GM23338 (cell line): Measurements from ENCODE around the gene GLA. TPM values are rescaled to one million over a fixed set of nuclear protein-coding genes. Genes with fewer than 3 reads are reported as not detected.

Experiments used
- ATAC-seq: fragments of 200-7000 bp; cut with Tn5 transposase; 3 replicates; pipeline ENCODE4 v1.9.1; 2020
- DNase-seq: peaks from one replicate; pipeline ENCODE4 v3.0.0-alpha.2; 2015; ENCODE audit warnings: low spot score
- H2AFZ ChIP-seq: fragments of 200-600 bp; sonication (generic); 2 replicates; pipeline ENCODE4 v1.8.0; 2016; ENCODE audit warnings: antibody characterized with exemption, mild to moderate bottlenecking, moderate library complexity
- H3F3A ChIP-seq: fragments of 200-600 bp; sonication (generic); replicated peaks from 2 replicates; pipeline ENCODE4 v1.8.0; 2017; ENCODE audit warnings: antibody characterized with exemption, mixed run types, low read depth
- H3K27ac ChIP-seq: fragments of 200-600 bp; sonication (generic); 2 replicates; pipeline ENCODE4 v1.6.1; 2016; ENCODE audit warnings: low read depth
- H3K27me3 ChIP-seq: fragments of 200-600 bp; sonication (generic); 2 replicates; pipeline ENCODE4 v1.8.0; 2016; ENCODE audit warnings: mild to moderate bottlenecking, mixed run types, moderate library complexity; ENCODE audit not compliant: insufficient read depth
- H3K36me3 ChIP-seq: fragments of 200-600 bp; sonication (generic); 2 replicates; pipeline ENCODE4 v1.8.0; 2016; ENCODE audit warnings: mild to moderate bottlenecking; ENCODE audit not compliant: insufficient read depth
- H3K4me1 ChIP-seq: fragments of 200-600 bp; sonication (generic); 2 replicates; pipeline ENCODE4 v1.8.0; 2016; ENCODE audit warnings: mild to moderate bottlenecking, moderate library complexity; ENCODE audit not compliant: insufficient read depth
- H3K4me2 ChIP-seq: fragments of 200-600 bp; sonication (generic); 2 replicates; pipeline ENCODE4 v1.7.1; 2017; ENCODE audit warnings: mixed run types
- H3K4me3 ChIP-seq: fragments of 200-600 bp; sonication (generic); 2 replicates; pipeline ENCODE4 v1.6.1; 2016; ENCODE audit warnings: mixed run types
- H3K79me2 ChIP-seq: fragments of 200-600 bp; sonication (generic); replicated peaks from 2 replicates; pipeline ENCODE4 v1.8.0; 2017; ENCODE audit warnings: mild to moderate bottlenecking; ENCODE audit not compliant: insufficient read depth
- H3K9me2 ChIP-seq: fragments of 200-600 bp; sonication (generic); 2 replicates; pipeline ENCODE4 v1.8.0; 2017; ENCODE audit not compliant: insufficient read depth
- H4K20me1 ChIP-seq: fragments of 200-600 bp; sonication (generic); replicated peaks from 2 replicates; pipeline ENCODE4 v1.8.0; 2017; ENCODE audit warnings: mild to moderate bottlenecking; ENCODE audit not compliant: insufficient read depth
- H3K27ac Mint-ChIP-seq: 2 replicates; pipeline ENCODE4 v1.8.0; 2020; ENCODE audit warnings: inconsistent platforms, mild to moderate bottlenecking, moderate library complexity, mixed read lengths
- H3K27me3 Mint-ChIP-seq: 3 replicates; pipeline ENCODE4 v1.8.0; 2022; ENCODE audit warnings: low read depth, mild to moderate bottlenecking, moderate library complexity, mixed read lengths, inconsistent platforms; ENCODE audit not compliant: insufficient read depth, poor library complexity
- H3K36me3 Mint-ChIP-seq: 3 replicates; pipeline ENCODE4 v1.8.0; 2021; ENCODE audit warnings: low read depth, mild to moderate bottlenecking, inconsistent platforms, moderate library complexity, mixed read lengths
- H3K4me1 Mint-ChIP-seq: 3 replicates; pipeline ENCODE4 v1.8.0; 2020; ENCODE audit warnings: mild to moderate bottlenecking, inconsistent platforms, mixed read lengths
- H3K4me3 Mint-ChIP-seq: 3 replicates; pipeline ENCODE4 v1.8.0; 2021; ENCODE audit warnings: moderate library complexity, mild to moderate bottlenecking, inconsistent platforms, mixed read lengths
- H3K9me3 Mint-ChIP-seq: 3 replicates; pipeline ENCODE4 v1.8.0; 2020; ENCODE audit warnings: moderate library complexity, mild to moderate bottlenecking, inconsistent platforms, mixed read lengths
- CTCF ChIP-seq, 2 experiments: fragments of 200-600 bp in 1 of 2; sonication (generic) in 1 of 2; conservative IDR thresholded peaks; 2 replicates each; pipeline versions ENCODE4 v1.5.1 to v1.6.1; 2016 to 2017; ENCODE audit warnings: antibody characterized with exemption in 2 of 2, low read depth in 2 of 2, mild to moderate bottlenecking in 2 of 2, moderate library complexity in 1 of 2
- EZH2 ChIP-seq: fragments of 200-600 bp; sonication (generic); IDR thresholded peaks from one replicate; pipeline ENCODE4 v1.8.0; 2017; ENCODE audit warnings: antibody characterized with exemption, mild to moderate bottlenecking, low read depth; ENCODE audit not compliant: unreplicated experiment
- EZH2phosphoT487 ChIP-seq: fragments of 200-600 bp; sonication (generic); IDR thresholded peaks from one replicate; pipeline ENCODE4 v1.8.1; 2018; ENCODE audit warnings: antibody characterized with exemption; ENCODE audit not compliant: unreplicated experiment
- NANOG ChIP-seq: IDR thresholded peaks from 2 replicates; pipeline ENCODE4 v1.6.1; 2016; ENCODE audit warnings: antibody characterized with exemption, borderline replicate concordance
- POLR2AphosphoS5 ChIP-seq: IDR thresholded peaks from 2 replicates; pipeline ENCODE4 v1.6.1; 2016; ENCODE audit warnings: antibody characterized with exemption, low read depth
- STAT1 ChIP-seq: IDR thresholded peaks from one replicate; pipeline ENCODE4 v1.6.1; 2016; ENCODE audit warnings: antibody characterized with exemption; ENCODE audit not compliant: unreplicated experiment
- ZNF114 ChIP-seq: fragments of 250-450 bp; sonication (Bioruptor Pico); IDR thresholded peaks from 2 replicates; pipeline ENCODE4 v1.5.0; 2020; ENCODE audit warnings: mild to moderate bottlenecking, moderate library complexity
- ZNF331 ChIP-seq: fragments of 250-450 bp; sonication (Bioruptor Pico); IDR thresholded peaks from 2 replicates; pipeline ENCODE4 v1.5.0; 2020; ENCODE audit warnings: low read depth, mild to moderate bottlenecking, moderate library complexity
- polyA plus RNA-seq: library from polyadenylated mRNA; unstranded; fragments of >200 nt; fragmentation: Nextera tagmentation; extraction: Ambion mirVana; gene quantifications from 2 replicates; pipeline ENCODE4 v1.2.1, GENCODE V29; 2016
- total RNA-seq: library from RNA; depleted of rRNA; stranded (reverse); fragments of >200 nt; shearing (Covaris generic); gene quantifications from 2 replicates; pipeline ENCODE4 v1.2.3, GENCODE V29; 2014
- TF ChIP-seq, protein P1 (sequence below): IDR thresholded peaks from 2 replicates; pipeline ENCODE4 v1.6.1; 2016; ENCODE audit warnings: antibody characterized with exemption
- TF ChIP-seq, protein P2 (sequence below): fragments of 250-450 bp; sonication (Bioruptor Pico); IDR thresholded peaks from 2 replicates; pipeline ENCODE4 v1.5.0; 2020; ENCODE audit warnings: mild to moderate bottlenecking, moderate library complexity

The GLA gene
- total and polyA plus RNA-seq, 2 experiments from 2014 or later: 34.7 to 44.4 TPM

GRCh38 chrX:101385026-101385684 is 22.6 kb downstream of the GLA start:
- Histone ChIP-seq H3K9me2 (no peaks in the 10 kb centered on the region), H3K36me3 (no peaks in the 10 kb centered on the region), H3K27me3 (no peaks in the 10 kb centered on the region), H3K27ac (no peak overlapping the region), H3K79me2 (no peaks in the 10 kb centered on the region), H3K4me3 (no peak overlapping the region), H3K4me1 (no peaks in the 10 kb centered on the region), H4K20me1 (no peaks in the 10 kb centered on the region), H3K4me2 (no peak overlapping the region), H2AFZ (no peak overlapping the region), H3F3A (no peaks in the 10 kb centered on the region)
- no peak for DNase-seq
- ATAC-seq: no peak
- Mint-ChIP-seq H3K9me3 (no peaks in the 10 kb centered on the region), H3K27ac (no peak overlapping the region; the same call in 1 of the 2 replicates), H3K27me3 (no peaks in the 10 kb centered on the region), H3K36me3 (no peaks in the 10 kb centered on the region), H3K4me3 (no peak overlapping the region), H3K4me1 (peaks cover 9% of the 10 kb centered on the region; the same call in 2 of the 3 replicates)
- TF ChIP-seq EZH2phosphoT487 (no peak), POLR2AphosphoS5 (no peak), ZNF331 (no peak), CTCF (conservative IDR thresholded peaks at IDR 0.05; ENCODE audit: low read depth in 2 of 2) (no peak), ZNF114 (no peak), EZH2 (no peak), STAT1 (no peak), NANOG (no peak)
- TF ChIP-seq, protein P1, sequence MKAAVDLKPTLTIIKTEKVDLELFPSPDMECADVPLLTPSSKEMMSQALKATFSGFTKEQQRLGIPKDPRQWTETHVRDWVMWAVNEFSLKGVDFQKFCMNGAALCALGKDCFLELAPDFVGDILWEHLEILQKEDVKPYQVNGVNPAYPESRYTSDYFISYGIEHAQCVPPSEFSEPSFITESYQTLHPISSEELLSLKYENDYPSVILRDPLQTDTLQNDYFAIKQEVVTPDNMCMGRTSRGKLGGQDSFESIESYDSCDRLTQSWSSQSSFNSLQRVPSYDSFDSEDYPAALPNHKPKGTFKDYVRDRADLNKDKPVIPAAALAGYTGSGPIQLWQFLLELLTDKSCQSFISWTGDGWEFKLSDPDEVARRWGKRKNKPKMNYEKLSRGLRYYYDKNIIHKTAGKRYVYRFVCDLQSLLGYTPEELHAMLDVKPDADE: no peak
- TF ChIP-seq, protein P2, sequence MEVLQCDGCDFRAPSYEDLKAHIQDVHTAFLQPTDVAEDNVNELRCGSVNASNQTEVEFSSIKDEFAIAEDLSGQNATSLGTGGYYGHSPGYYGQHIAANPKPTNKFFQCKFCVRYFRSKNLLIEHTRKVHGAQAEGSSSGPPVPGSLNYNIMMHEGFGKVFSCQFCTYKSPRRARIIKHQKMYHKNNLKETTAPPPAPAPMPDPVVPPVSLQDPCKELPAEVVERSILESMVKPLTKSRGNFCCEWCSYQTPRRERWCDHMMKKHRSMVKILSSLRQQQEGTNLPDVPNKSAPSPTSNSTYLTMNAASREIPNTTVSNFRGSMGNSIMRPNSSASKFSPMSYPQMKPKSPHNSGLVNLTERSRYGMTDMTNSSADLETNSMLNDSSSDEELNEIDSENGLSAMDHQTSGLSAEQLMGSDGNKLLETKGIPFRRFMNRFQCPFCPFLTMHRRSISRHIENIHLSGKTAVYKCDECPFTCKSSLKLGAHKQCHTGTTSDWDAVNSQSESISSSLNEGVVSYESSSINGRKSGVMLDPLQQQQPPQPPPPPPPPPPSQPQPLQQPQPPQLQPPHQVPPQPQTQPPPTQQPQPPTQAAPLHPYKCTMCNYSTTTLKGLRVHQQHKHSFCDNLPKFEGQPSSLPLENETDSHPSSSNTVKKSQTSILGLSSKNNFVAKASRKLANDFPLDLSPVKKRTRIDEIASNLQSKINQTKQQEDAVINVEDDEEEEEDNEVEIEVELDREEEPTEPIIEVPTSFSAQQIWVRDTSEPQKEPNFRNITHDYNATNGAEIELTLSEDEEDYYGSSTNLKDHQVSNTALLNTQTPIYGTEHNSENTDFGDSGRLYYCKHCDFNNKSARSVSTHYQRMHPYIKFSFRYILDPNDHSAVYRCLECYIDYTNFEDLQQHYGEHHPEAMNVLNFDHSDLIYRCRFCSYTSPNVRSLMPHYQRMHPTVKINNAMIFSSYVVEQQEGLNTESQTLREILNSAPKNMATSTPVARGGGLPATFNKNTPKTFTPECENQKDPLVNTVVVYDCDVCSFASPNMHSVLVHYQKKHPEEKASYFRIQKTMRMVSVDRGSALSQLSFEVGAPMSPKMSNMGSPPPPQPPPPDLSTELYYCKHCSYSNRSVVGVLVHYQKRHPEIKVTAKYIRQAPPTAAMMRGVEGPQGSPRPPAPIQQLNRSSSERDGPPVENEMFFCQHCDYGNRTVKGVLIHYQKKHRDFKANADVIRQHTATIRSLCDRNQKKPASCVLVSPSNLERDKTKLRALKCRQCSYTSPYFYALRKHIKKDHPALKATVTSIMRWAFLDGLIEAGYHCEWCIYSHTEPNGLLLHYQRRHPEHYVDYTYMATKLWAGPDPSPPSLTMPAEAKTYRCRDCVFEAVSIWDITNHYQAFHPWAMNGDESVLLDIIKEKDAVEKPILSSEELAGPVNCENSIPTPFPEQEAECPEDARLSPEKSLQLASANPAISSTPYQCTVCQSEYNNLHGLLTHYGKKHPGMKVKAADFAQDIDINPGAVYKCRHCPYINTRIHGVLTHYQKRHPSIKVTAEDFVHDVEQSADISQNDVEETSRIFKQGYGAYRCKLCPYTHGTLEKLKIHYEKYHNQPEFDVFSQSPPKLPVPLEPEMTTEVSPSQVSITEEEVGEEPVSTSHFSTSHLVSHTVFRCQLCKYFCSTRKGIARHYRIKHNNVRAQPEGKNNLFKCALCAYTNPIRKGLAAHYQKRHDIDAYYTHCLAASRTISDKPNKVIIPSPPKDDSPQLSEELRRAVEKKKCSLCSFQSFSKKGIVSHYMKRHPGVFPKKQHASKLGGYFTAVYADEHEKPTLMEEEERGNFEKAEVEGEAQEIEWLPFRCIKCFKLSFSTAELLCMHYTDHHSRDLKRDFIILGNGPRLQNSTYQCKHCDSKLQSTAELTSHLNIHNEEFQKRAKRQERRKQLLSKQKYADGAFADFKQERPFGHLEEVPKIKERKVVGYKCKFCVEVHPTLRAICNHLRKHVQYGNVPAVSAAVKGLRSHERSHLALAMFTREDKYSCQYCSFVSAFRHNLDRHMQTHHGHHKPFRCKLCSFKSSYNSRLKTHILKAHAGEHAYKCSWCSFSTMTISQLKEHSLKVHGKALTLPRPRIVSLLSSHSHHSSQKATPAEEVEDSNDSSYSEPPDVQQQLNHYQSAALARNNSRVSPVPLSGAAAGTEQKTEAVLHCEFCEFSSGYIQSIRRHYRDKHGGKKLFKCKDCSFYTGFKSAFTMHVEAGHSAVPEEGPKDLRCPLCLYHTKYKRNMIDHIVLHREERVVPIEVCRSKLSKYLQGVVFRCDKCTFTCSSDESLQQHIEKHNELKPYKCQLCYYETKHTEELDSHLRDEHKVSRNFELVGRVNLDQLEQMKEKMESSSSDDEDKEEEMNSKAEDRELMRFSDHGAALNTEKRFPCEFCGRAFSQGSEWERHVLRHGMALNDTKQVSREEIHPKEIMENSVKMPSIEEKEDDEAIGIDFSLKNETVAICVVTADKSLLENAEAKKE: no peak
